Kidney (tissue), 14 donors: Measurements from ENCODE around the gene SORCS2. TPM values are rescaled to one million over a fixed set of nuclear protein-coding genes. Genes with fewer than 3 reads are reported as not detected.

Experiments
- DNase-seq, 5 donors: peaks; one replicate each; pipeline ENCODE4 v3.0.0-alpha.2; 2013 to 2020
- FAIRE-seq: peaks from 2 replicates; lab custom pipeline; 2012; peaks lifted over from hg19 to GRCh38; lab: Jason Lieb, UNC
- H3K27ac ChIP-seq, 2 donors: one replicate each; pipeline ENCODE4 v1.7.0; 2013; ENCODE audit warnings: low read depth in 2 of 2, low read length in 2 of 2, inconsistent platforms in 1 of 2
- H3K27me3 ChIP-seq: one replicate; pipeline ENCODE4 v1.7.1; 2013; ENCODE audit warnings: low read length, inconsistent platforms; ENCODE audit not compliant: control insufficient read depth, insufficient read depth
- H3K36me3 ChIP-seq, 3 donors: one replicate each; pipeline versions ENCODE4 v1.7.0 to v1.7.1; 2013; ENCODE audit warnings: low read length in 3 of 3, control low read depth in 1 of 3, inconsistent platforms in 1 of 3; ENCODE audit not compliant: insufficient read depth in 3 of 3, control insufficient read depth in 2 of 3
- H3K4me1 ChIP-seq, 3 donors: one replicate each; pipeline versions ENCODE4 v1.7.0 to v1.7.1; 2013; ENCODE audit warnings: low read length in 3 of 3, inconsistent platforms in 1 of 3, low read depth in 1 of 3; ENCODE audit not compliant: control insufficient read depth in 2 of 3, insufficient read depth in 2 of 3
- H3K4me3 ChIP-seq, 3 donors: one replicate each; pipeline versions ENCODE4 v1.7.0 to v1.8.1; 2013; ENCODE audit warnings: low read length in 3 of 3, control low read depth in 1 of 3, inconsistent platforms in 1 of 3
- H3K9ac ChIP-seq, 3 donors: one replicate each; pipeline versions ENCODE4 v1.7.0 to v1.7.1; 2013; ENCODE audit warnings: low read length in 3 of 3, control low read depth in 1 of 3, inconsistent platforms in 1 of 3
- H3K9me3 ChIP-seq, 3 donors: one replicate each; pipeline versions ENCODE4 v1.7.0 to v1.7.1; 2013; ENCODE audit warnings: low read length in 3 of 3, control low read depth in 1 of 3, inconsistent platforms in 1 of 3; ENCODE audit not compliant: control insufficient read depth in 2 of 3, insufficient read depth in 1 of 3
- intact Hi-C: fragments of 100-400 bp; cut with DNase I; formaldehyde crosslinking; loops from one replicate; pipeline ENCODE4 v1.11.1; 2022
- polyA plus RNA-seq: library from polyadenylated mRNA; stranded (reverse); fragments of 350-450 nt; fragmentation: Illumina TruSeq; extraction: RNeasy Lipid Tissue Mini Kit (QIAGEN cat#74804); gene quantifications from one replicate; pipeline ENCODE4 v1.2.3, GENCODE V29; 2014; ENCODE audit warnings: low read depth, low replicate concordance; ENCODE audit not compliant: insufficient read depth
- total RNA-seq: library from RNA; stranded (reverse); fragmentation: NEBNext Ultra II Directional; extraction: Animal tissue kit (Norgen Biotek cat#: 25700); gene quantifications from one replicate; pipeline ENCODE4 v1.2.1, GENCODE V29; 2021
- TF ChIP-seq, protein P1 (sequence below): IDR thresholded peaks from 3 replicates; pipeline ENCODE4 v1.5.1; 2012; ENCODE audit warnings: mild to moderate bottlenecking, moderate library complexity, borderline replicate concordance; ENCODE audit not compliant: insufficient read depth; ENCODE audit errors: extremely low read depth
- donor health status: control.
- donor health status: control.
- donor health status: control.
- donor health status: control.
- donor health status: control.
- donor health status: DM: yes; HTN: yes; CAD: no.
- donor health status: Normal renal cell carcinoma (clear cell type).

Gene SORCS2
- total and polyA plus RNA-seq, 2 donors from 2014 or later, result 6.1 to 9.1 TPM

GRCh38 chr4:7233006-7233580 lies 40.8 kb downstream of the SORCS2 start:
- no peaks in the 10 kb centered on the region for H3K36me3 ChIP-seq
- FAIRE-seq (no peak), DNase-seq (no peak)
- no peak overlapping the region for H3K4me3 ChIP-seq
- TF ChIP-seq, protein P1, sequence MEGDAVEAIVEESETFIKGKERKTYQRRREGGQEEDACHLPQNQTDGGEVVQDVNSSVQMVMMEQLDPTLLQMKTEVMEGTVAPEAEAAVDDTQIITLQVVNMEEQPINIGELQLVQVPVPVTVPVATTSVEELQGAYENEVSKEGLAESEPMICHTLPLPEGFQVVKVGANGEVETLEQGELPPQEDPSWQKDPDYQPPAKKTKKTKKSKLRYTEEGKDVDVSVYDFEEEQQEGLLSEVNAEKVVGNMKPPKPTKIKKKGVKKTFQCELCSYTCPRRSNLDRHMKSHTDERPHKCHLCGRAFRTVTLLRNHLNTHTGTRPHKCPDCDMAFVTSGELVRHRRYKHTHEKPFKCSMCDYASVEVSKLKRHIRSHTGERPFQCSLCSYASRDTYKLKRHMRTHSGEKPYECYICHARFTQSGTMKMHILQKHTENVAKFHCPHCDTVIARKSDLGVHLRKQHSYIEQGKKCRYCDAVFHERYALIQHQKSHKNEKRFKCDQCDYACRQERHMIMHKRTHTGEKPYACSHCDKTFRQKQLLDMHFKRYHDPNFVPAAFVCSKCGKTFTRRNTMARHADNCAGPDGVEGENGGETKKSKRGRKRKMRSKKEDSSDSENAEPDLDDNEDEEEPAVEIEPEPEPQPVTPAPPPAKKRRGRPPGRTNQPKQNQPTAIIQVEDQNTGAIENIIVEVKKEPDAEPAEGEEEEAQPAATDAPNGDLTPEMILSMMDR, result no peak
- H3K4me1 ChIP-seq, result no peaks in the 10 kb centered on the region
- intact Hi-C loops, result no loop called here
- no peaks in the 10 kb centered on the region for H3K27me3 ChIP-seq
- no peak overlapping the region for H3K27ac ChIP-seq
- H3K9ac ChIP-seq, result no peak overlapping the region
- H3K9me3 ChIP-seq, result no peaks in the 10 kb centered on the region

- Histone ChIP-seq H3K36me3 (no peaks in the 10 kb centered on the region), H3K9ac (no peak overlapping the region), H3K9me3 (no peaks in the 10 kb centered on the region), H3K27ac (no peak overlapping the region), H3K27me3 (no peaks in the 10 kb centered on the region), H3K4me3 (no peak overlapping the region), H3K4me1 (no peaks in the 10 kb centered on the region)
- DNase-seq (no peak), FAIRE-seq (no peak)
- TF ChIP-seq, protein P1, result no peak
- intact Hi-C loops, result no loop called here
These were observed 41.3 kb downstream of the SORCS2 start for GRCh38 chr4:7233601-7234000.

DNA sequence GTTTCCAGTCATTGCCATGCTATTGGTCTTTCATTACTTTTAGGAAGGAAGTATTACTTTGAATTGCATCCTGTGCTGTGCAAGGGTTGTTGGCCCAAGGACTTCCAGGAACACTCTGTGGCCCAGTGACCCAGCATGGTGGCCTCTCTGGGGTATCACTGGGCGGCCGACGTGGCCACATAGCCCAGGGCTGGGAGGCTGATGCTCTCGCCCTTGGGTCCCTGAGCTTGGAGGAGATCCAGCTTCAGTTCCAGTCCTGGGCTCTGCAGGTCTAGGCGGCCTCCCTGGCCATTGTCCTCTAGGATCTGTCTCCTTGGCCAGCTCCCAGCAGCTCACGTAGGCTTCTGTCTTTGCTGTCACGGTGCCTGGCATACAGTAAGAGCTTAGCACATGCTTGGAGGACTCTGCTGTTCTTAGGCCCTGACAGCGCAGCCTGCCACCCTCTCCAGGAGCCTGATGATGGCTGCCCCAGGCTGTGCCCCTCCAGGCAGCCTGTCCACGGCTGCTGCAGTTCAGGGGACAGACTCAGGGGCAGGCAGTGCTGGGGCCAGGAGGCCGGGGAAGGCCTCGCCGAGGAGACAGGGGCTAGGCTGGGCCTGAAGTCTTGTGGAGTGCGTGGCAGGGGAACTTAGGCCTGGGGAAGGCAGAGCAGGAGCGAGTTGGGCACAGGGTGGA lies 42.2 kb downstream of the SORCS2 start:
- intact Hi-C loops, result no loop called here
- FAIRE-seq, result no peak
- Histone ChIP-seq H3K9me3 (no peaks in the 10 kb centered on the region), H3K27me3 (no peaks in the 10 kb centered on the region), H3K27ac (no peak overlapping the region), H3K36me3 (no peaks in the 10 kb centered on the region), H3K4me3 (no peak overlapping the region), H3K9ac (no peak overlapping the region), H3K4me1 (no peaks in the 10 kb centered on the region)
- DNase-seq, result peak in 1 of 5 donors; percentile 52
- TF ChIP-seq, protein P1, result no peak
